ENCODE data around the gene WFDC9.
"Not testable (repeated sequence)": the region's sequence is repeated elsewhere in the genome, so short reads cannot be mapped to it uniquely, and the experiment has no call there.

WFDC9 gene

DNA sequence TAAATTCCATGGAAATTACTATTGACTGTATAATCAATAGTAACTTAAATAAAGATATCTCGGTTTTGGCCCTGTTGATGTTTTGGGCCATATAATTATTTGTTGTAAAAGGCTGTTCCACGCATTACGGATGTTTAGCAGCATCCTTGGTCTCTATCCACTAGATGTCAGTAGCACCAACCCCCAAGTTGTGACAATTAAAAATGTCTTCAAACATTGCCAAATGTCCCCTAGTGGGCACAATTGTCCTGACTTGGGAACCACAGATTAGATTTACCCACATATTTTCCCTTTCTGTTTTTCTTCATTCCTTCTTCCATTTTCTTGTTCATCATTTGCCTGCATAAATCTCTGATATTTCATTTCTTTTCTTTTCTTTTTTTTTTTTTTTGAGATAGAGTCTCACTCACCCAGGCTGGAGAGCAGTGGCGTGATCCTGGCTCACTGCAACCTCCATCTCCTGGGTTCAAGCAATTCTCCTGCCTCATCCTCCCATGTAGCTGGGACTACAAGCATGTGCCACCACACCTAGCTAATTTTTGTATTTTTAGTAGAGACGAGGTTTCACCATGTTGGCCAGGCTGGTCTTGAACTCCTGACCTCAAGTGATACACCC, 38.4 kb downstream of the WFDC9 start:
- DNase-seq (ENCODE audit: low spot score), result no peak

DNA sequence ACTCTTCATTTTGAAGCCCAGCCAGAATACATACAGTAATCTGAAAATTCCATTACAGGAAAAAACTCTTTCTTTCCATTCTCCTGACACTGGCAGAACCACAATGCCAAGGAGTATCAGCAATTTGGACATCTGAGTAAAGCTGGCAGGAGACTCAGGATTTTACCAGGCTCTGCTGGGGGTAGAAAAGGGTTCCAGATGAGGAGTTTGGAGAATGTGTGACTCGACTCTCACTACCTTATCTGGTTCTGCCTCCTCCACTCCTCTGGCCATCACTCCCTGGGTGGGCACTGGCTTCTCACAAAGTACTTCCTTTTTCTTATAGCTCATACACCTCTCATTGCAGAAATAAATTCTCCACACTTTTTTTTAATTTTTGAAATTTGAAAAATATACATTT, 41.4 kb downstream of the WFDC9 start:
- no peak for DNase-seq (ENCODE audit: low spot score)

DNA sequence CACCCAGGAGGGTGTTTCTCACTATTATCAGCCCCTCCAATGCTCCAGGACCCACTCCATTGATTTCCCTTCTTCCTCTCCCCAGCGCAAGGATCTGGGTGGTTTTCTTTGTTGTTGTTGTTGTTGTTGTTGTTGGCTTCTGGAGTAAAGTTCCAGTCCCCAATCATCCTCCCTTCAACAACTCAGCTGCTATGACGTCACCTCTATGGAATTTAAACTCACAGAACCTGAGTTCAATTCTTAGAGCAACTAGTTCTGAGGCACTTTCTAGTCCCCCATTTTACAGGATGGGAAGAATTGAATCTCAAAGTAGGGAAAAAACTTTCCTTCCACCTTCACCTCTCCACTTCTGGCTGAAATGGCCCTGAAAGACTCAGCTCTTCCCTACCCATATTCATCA, 42.3 kb downstream of the WFDC9 start:
- no peak for DNase-seq (ENCODE audit: low spot score)

DNA sequence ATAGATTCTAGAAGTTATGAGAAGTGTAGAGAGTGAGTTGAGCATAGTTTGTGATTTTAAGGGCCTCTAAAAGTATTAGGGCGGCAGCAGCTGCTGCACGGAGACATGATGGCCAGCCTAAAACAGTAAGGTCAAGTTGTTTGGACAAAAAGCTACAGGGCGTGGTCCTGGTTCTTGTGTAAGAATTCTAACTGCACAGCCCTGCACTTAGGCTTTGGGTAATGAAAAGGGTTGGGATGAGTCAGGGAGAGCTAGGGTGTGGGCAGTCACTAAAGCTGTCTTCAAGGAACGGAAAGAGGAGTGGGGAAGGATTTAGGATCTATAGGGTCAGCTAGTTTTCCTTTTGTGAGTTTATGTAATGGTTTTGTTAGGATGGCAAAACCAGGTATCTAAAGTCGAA, 45.1 kb downstream of the WFDC9 start:
- not testable (repeated sequence) for DNase-seq (ENCODE audit: low spot score)

DNA sequence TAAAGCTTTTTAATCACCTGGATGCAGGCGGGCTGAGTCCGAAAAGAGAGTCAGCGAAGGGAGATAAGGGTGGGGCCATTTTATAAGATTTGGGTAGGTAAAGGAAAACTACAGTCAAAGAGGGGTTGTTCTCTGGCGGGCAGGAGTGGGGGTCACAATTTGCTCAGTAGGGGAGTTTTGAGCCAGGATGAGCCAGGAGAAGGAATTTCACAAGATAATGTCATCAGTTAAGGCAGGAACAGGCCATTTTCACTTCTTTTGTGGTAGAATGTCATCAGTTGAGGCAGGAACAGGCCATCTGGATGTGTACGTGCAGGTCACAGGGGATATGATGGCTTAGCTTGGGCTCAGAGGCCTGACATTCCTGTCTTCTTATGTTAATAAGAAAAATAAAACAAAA, 46.8 kb downstream of the WFDC9 start:
- DNase-seq (ENCODE audit: low spot score), result not testable (repeated sequence)

DNA sequence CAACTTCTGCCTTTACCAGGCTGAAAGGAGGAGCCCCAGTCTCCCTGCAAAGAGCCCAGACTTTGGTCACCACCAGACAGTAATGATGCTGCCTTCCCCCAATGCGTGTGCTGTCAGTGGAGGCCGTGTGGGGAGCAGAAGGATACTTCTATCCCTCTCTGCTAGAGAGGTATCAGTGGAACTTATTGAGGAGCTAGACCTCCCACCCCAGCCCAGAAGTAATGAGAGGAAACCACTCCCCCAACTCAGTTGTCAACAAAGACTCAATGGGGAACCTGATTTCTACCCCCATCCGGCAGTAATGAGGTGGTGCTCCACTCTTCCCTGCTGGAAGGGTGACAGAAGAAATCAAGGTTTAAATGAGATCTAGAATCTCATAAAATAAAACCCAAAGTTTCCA, 47.6 kb downstream of the WFDC9 start:
- no peak for DNase-seq (ENCODE audit: low spot score)

DNA sequence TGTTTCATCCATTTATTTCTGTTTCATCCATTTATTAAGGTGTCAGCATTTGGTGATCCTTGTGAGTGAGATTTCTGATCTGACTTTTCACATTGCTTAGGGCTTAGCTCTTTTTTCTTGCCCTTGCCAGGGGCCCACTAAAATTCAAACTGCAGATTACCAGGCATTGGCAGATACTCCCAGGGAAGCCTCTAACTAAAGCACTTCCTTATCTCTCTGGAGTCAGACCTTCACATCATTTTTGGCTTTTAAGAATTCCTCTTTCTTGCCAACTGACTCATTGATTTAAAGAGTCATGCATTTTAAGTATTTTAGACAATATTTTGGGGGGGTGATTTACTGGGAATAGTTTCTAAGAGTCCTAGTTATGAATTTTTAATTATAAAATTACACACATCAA, 49.4 kb downstream of the WFDC9 start:
- DNase-seq (ENCODE audit: low spot score), result no peak

DNA sequence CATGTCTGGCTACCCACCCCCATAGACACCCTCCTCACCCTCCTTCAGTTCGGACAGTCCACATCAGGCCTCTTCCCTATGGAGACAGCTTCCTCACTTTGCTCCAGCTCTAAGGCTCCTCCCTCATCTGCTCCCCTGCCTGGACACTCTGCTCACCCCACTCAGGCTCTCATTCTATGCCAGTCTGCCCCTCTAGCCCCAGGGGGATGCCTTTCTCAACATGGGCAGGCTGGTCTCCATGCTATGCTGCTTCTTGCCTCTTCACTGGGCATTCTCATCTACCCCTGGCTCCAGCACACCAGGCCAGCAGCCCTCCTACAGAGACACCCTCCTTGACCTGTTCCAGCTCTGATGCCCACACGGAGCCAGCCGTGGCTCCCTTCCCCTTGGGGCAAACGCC, 51.9 kb downstream of the WFDC9 start, which contains the start of gene WFDC8:
Gene WFDC8, minus strand, starts transcription at position 101 of the 400 bp plus-strand sequence. Its CDS starts 37 bp downstream, at position 64.
- no peak for DNase-seq (ENCODE audit: low spot score)

DNA sequence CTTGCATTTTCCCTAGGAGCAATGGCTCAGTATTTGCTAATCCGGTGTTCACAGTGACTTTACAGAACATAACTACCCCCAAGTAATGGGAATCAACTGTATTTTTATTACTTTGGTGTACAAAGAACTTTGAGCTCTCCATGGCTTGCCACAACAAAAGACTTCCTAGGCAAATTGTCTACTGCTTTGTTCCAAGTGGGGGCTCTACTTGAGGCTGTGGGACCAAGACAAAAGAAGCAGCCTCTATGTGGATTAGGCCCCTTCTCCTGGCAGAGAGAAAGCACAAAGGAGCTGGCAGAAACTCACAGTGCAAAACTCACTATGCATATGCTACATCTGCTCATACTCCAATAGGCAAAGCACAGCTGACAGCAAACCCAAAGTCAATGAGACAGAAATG, 52.9 kb downstream of the WFDC9 start:
- no peak for DNase-seq (ENCODE audit: low spot score)

DNA sequence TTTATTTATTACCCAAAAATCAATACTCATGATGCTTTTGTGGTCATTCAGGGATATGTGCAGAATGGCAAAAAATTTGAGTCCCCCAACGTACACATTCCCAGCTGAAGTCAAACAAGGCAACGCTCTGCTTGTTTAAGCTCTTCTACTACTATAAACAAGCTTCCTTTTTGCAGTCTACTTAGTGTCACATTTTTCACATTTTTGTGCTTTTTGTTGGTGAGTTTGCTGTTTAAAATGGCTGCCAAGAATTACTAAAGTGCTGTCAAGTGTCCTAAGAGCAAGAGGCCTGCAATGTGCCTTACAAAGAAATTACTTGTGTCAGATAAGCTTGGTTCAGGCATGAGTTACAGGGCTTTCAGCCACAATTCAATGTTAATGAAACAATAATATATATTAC, 54.1 kb downstream of the WFDC9 start:
- DNase-seq (ENCODE audit: low spot score), result no peak

DNA sequence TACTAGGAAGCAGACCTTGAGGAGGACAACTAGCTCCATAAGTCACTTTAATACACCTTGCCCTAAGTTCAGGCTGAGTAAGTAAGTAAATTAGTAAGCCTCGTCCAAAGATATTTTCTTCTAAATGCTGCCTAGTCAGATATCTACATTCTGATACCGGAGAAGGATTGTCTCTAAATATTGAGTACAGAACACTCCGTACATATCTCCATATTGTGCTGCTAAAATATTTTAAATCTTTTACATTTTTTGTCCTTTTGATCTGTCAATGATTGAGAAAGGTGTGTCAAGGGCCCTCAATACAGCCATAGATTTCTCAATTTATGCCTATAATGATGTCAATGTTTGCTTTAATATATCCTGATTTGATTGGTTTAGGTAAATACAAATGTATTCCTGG, 55.2 kb downstream of the WFDC9 start:
- DNase-seq (ENCODE audit: low spot score), result no peak

DNA sequence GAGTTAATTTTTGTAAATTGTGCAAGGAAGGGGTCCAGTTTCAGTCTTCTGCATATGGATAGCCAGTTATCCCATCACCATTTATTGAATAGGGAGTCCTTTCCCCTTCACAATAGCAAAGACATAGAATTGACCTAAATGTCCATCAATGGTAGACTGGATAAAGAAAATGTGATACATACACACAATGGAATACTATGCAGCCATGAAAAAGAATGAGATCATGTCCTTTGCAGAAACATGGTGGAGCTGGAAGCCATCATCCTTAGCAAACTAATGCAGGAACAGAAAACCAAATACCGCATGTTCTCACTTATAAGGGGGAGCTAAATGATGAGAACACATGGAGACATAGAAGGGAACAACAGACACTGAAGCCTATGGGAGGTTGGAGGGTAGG, 61.4 kb downstream of the WFDC9 start:
- not testable (repeated sequence) for DNase-seq (ENCODE audit: low spot score)

DNA sequence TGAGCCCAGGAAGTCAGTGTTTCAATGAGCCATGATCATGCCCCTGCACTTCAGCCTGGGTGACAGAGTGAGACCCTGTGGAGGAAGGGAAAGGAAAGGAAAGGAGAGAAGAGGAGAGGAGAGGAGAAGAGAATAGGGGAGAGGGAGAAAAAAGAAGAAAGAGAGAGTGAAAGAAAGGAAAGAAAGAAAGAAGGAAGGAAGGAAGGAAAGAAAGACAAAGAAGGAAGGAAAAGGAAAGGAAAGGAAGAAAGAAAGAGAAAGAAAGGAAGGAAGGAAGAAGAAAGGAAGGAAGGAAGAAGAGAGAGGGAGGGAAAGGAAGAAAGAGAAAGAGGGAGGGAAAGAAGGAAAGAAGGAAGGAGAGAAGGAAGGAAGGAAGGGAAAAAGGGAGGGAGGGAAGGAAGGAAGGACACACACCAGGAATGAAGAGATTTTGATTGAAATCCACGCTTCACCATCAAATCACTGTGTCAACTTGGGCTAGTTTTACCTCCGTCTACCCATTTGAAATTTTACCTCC, 66.3 kb downstream of the WFDC9 start:
- no peak for DNase-seq (ENCODE audit: low spot score)

Measured in hematopoietic multipotent progenitor cell treated with erythropoietin and hydrocortisone succinate and interleukin-3 and kit ligand, for 17 days (in vitro differentiated cells).